GM19372 (cell line): ENCODE results near the gene TRIM69.
A peak's percentile ranks its signal among the peaks of the same experiment; 100 is the strongest.
"Not testable (repeated sequence)": the region's sequence is repeated elsewhere in the genome, so short reads cannot be mapped to it uniquely, and the experiment has no call there.

Source experiments
- ATAC-seq: cut with Tn5 transposase; IDR thresholded peaks from one replicate; pipeline ENCODE4 v1.9.1; 2021; ENCODE audit warnings: mild to moderate bottlenecking, low read depth, moderate library complexity; ENCODE audit not compliant: unreplicated experiment

TRIM69 gene

GRCh38 chr15:44736181-44736765 lies at the start of gene TRIM69:
Gene TRIM69, plus strand, starts transcription at chr15:44736528. Its CDS starts 177 bp downstream, at chr15:44736705.
- ATAC-seq: no peak

- not testable (repeated sequence) for ATAC-seq
Measured at GRCh38 chr15:44689318-44689717, 47.0 kb upstream of the TRIM69 start.

- ATAC-seq: not testable (repeated sequence)
Measured at GRCh38 chr15:44690245-44690644, 46.1 kb upstream of the TRIM69 start.

GRCh38 chr15:44692659-44693058 lies 43.7 kb upstream of the TRIM69 start:
- no peak for ATAC-seq

GRCh38 chr15:44694416-44694815 lies 41.9 kb upstream of the TRIM69 start:
- ATAC-seq: no peak

- no peak for ATAC-seq
Measured at GRCh38 chr15:44695294-44695693, 41.0 kb upstream of the TRIM69 start.

GRCh38 chr15:44697014-44697413 lies 39.3 kb upstream of the TRIM69 start:
- no peak for ATAC-seq

GRCh38 chr15:44698641-44699040 lies 37.7 kb upstream of the TRIM69 start:
- ATAC-seq: no peak

GRCh38 chr15:44700676-44701075 lies 35.7 kb upstream of the TRIM69 start:
- ATAC-seq: not testable (repeated sequence)

- ATAC-seq: no peak
Measured at GRCh38 chr15:44705986-44706385, 30.3 kb upstream of the TRIM69 start.

- ATAC-seq: no peak
Measured at GRCh38 chr15:44706401-44706800, 29.9 kb upstream of the TRIM69 start.

- ATAC-seq: no peak
Measured at GRCh38 chr15:44706946-44707636, 29.2 kb upstream of the TRIM69 start.

- ATAC-seq: no peak
Measured at GRCh38 chr15:44710236-44711095, 25.9 kb upstream of the TRIM69 start.

GRCh38 chr15:44711096-44711742 lies 25.1 kb upstream of the TRIM69 start, which contains the start of the genes B2M and PATL2:
Gene B2M, plus strand, starts transcription at chr15:44711517. Its CDS starts 30 bp downstream, at chr15:44711547.
Gene PATL2, minus strand, starts transcription at chr15:44711323. Its CDS starts 34,833 bp downstream, at chr15:44676490.
- peak; percentile 74 for ATAC-seq

GRCh38 chr15:44711743-44712345 lies 24.5 kb upstream of the TRIM69 start:
- ATAC-seq: peak; percentile 18

GRCh38 chr15:44712346-44713005 lies 23.9 kb upstream of the TRIM69 start:
- ATAC-seq: no peak

GRCh38 chr15:44713006-44713966 lies 23.0 kb upstream of the TRIM69 start:
- ATAC-seq: no peak

GRCh38 chr15:44715142-44715796 lies 21.1 kb upstream of the TRIM69 start:
- no peak for ATAC-seq
